ENCODE results near the gene ATG13.

DNA sequence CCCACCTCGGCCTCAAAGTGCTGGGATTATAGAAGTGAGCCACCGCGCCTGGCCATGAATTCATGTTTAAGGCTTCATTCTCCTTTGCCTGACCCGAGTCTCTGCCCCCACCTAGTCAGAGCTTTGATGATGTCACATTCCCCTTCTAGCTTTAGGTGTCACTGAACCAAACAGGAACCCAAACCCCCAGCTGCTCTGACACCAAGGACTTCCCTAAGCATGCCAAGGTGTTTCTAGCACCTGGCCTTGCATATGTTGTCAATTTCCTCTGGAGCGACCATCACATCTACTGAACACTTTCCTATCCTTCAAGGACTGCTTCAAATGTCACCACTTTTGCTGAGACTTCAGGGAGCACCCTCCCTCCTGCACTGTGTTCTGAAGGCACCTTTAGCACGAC, 103.9 kb downstream of the ATG13 start:
- TF ChIP-seq, protein P1, sequence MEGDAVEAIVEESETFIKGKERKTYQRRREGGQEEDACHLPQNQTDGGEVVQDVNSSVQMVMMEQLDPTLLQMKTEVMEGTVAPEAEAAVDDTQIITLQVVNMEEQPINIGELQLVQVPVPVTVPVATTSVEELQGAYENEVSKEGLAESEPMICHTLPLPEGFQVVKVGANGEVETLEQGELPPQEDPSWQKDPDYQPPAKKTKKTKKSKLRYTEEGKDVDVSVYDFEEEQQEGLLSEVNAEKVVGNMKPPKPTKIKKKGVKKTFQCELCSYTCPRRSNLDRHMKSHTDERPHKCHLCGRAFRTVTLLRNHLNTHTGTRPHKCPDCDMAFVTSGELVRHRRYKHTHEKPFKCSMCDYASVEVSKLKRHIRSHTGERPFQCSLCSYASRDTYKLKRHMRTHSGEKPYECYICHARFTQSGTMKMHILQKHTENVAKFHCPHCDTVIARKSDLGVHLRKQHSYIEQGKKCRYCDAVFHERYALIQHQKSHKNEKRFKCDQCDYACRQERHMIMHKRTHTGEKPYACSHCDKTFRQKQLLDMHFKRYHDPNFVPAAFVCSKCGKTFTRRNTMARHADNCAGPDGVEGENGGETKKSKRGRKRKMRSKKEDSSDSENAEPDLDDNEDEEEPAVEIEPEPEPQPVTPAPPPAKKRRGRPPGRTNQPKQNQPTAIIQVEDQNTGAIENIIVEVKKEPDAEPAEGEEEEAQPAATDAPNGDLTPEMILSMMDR (IDR thresholded peaks at IDR 0.05), result no peak
- TF ChIP-seq POLR2A (IDR thresholded peaks at IDR 0.05), result no peak
